AG04449 (cell line): ENCODE results near the gene HIGD1B.

Experiments
- CTCF ChIA-PET: fragments of 350-600 bp; formaldehyde crosslinking; extraction: SDS; loops from one replicate; lab custom pipeline; 2021; ENCODE audit warnings: antibody characterized with exemption; lab: Yijun Ruan, JAX
- POLR2A ChIA-PET: fragments of 400-600, 350-600 bp; formaldehyde crosslinking; extraction: SDS; loops from one replicate; lab custom pipeline; 2020; ENCODE audit warnings: antibody characterized with exemption, inconsistent platforms; lab: Yijun Ruan, JAX
- DNase-seq: peaks from one replicate; pipeline ENCODE4 v3.0.0-alpha.2; 2010; ENCODE audit warnings: low read depth, low spot score
- H3K4me3 ChIP-seq: 2 replicates; pipeline ENCODE4 v1.5.1; 2011; ENCODE audit warnings: low read depth, mild to moderate bottlenecking, control low read depth, low read length
- TF ChIP-seq, protein P1 (sequence below): IDR thresholded peaks from one replicate; pipeline ENCODE4 v1.5.1; 2011; ENCODE audit warnings: mild to moderate bottlenecking, moderate library complexity, low read length, control low read depth, inconsistent platforms; ENCODE audit not compliant: insufficient read depth; ENCODE audit errors: missing control alignments

The HIGD1B gene

DNA sequence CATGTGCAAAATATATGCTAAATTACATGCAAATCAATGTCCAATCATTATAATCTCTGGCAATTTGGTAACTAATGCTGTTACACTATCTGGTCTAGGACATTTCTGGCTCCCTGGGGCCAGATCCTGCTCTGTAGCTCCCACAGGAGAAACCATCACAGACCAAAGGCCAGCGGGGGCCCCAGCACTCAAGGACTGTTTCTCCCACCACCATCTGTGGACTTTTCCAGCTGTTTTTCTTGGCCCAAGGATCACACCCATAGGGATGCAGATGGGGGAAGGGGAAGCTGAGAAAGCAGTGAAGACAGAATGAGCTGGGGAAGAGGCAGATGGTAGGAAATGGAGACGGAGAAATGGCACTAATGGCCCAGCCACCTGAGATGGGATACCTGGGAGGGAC lies at the start of gene HIGD1B:
TSS of gene HIGD1B (plus strand) at position 298 of the 400 bp plus-strand sequence. CDS start 270 bp downstream, outside the sequence.
- H3K4me3 ChIP-seq: no peak within 1 kb of the TSS
- no peak for DNase-seq
- ChIA-PET POLR2A (no interaction called here), CTCF (interaction anchor here (1.0 to 8.6 kb wide), 5 partner anchors 15 to 70 kb away, joined by 3 to 89 read pairs (median 4); no protein-coding TSS in a partner anchor)
- TF ChIP-seq, protein P1, sequence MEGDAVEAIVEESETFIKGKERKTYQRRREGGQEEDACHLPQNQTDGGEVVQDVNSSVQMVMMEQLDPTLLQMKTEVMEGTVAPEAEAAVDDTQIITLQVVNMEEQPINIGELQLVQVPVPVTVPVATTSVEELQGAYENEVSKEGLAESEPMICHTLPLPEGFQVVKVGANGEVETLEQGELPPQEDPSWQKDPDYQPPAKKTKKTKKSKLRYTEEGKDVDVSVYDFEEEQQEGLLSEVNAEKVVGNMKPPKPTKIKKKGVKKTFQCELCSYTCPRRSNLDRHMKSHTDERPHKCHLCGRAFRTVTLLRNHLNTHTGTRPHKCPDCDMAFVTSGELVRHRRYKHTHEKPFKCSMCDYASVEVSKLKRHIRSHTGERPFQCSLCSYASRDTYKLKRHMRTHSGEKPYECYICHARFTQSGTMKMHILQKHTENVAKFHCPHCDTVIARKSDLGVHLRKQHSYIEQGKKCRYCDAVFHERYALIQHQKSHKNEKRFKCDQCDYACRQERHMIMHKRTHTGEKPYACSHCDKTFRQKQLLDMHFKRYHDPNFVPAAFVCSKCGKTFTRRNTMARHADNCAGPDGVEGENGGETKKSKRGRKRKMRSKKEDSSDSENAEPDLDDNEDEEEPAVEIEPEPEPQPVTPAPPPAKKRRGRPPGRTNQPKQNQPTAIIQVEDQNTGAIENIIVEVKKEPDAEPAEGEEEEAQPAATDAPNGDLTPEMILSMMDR: no peak

DNA sequence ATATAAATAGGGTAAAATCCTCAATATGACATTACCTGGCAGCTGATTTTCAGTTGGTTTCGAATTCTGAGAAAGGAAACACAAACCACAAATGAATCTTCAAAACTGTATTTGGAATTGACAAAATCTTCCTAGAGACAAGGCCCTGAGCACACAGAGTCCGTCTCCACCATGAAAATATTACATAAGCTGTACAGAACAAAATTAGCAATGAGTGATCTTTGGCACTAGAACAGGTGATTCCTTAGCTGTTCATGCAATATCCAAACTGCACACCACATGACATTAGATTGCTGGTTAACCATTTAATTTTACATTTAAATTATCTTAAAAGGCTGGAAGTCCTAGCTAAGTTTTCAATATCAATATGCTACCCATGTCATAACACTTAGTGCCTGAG lies 49.3 kb upstream of the HIGD1B start:
- POLR2A ChIA-PET: interaction anchor here (0.6 kb wide), 1 partner anchor 350 kb away, joined by 3 read pairs; no protein-coding TSS in a partner anchor
- CTCF ChIA-PET: interaction anchor here (1.3 to 13.7 kb wide), 4 partner anchors 9 to 80 kb away, joined by 4 to 180 read pairs (median 5); no protein-coding TSS in a partner anchor
- TF ChIP-seq, protein P1: no peak
- no peak overlapping the region for H3K4me3 ChIP-seq
- no peak for DNase-seq

DNA sequence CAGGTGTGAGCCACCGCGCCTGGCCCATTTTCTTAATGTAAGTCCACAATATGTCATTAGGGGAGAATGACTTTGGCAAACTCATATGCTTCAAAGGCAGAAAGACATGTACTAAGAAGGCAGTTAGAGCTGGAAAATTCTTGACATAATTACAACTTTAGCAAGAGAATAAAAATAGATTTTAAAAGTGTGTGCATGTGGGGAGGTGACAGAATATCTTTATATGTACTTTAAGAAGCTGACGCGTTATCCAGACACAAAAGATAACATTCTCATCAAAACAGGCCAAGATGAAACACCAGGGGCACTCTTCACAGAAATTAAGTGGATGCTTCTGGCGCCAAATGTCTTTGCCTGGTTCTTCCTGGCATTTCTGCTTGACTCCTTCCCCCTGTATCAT lies 45.8 kb upstream of the HIGD1B start:
- ChIA-PET POLR2A (no interaction called here), CTCF (interaction anchor here (0.9 to 13.7 kb wide), 5 partner anchors 10 to 66 kb away, joined by 3 to 180 read pairs (median 8); no protein-coding TSS in a partner anchor)
- H3K4me3 ChIP-seq: no peak overlapping the region
- DNase-seq: no peak
- TF ChIP-seq, protein P1: no peak

DNA sequence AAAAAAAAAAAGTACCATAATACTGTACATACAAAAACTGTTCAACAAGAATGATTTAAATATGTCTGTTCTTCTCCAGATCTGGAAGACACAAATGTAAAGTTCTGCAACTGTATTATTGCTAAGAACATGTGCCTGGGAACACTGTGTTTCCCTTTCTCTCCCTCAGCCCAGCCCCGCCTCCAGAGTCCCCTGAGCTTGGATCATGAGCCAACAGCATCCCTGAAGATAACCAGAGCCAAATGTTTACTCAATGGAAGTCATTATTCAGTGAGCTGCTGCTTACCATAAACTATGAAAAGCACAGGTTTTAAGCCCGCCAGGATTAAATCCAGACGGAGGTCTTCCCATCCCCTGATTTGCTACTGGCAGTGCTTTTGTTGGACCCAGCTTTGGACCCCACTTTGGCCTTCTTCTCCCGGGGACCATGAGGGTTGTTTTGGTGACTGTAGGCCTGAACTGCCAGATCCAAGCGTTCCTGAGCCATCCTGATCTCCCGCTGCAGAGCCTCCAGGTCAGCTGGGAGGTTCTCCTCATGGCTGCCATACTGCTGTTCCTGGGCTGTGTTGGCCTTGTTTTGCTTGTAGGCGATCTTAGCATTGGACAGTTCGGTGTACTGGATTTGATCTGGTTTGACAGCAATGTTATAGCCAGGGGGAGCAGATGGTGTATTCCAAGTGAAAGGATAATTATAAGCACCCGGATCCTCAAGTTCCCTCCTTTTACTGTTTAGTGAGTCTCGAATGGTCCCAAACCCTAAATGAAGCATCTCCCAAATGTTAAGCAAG lies 43.2 kb upstream of the HIGD1B start:
- TF ChIP-seq, protein P1: no peak
- POLR2A ChIA-PET: no interaction called here
- CTCF ChIA-PET: interaction anchor here (1.1 to 13.7 kb wide), 2 partner anchors 24 to 40 kb away, joined by 4 to 180 read pairs; no protein-coding TSS in a partner anchor
- no peak overlapping the region for H3K4me3 ChIP-seq
- DNase-seq: no peak

DNA sequence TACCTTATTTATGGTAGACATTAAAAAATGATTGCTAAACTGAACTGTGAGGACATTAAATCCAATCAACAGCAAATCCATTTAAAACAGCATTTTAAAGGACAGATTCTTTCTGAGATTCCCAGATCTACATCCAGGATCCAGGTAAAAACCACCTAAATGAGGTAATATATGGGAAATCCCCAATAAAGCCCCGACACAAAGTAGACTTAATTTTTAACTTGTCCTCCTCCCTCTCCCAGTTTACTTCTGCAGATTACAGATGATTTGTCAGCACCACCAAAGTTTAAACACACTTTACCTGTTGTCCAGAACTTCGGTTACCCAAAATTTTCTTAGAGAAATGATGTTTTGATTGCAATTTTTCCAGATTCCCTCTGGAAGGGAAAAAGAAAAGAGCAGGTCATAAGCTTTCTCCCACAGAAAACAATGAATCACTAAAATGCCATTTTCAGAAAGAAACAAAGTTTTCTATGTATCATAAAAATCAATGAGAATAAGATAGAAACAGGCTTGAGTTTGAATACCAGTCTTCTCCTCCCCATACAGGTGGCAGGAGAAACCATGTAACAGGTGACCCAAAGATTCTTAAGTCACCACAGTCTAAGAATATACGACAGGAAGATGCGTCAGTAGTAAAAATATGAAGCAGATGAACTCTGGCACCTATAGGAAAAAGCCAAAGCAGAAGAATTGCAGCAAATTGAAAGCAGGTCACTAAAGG lies 40.4 kb upstream of the HIGD1B start:
- POLR2A ChIA-PET: no interaction called here
- CTCF ChIA-PET: interaction anchor here (1.8 to 13.7 kb wide), 3 partner anchors 9 to 28 kb away, joined by 4 to 180 read pairs (median 12); no protein-coding TSS in a partner anchor
- DNase-seq: no peak

More for the DNA sequence above, 40.4 kb upstream of the HIGD1B start:
- H3K4me3 ChIP-seq: no peak overlapping the region
- TF ChIP-seq, protein P1: no peak
